Esophagus muscularis mucosa (tissue), 3 donors: ENCODE results near the gene ASMT.

Experiments used
- CTCF ChIP-seq, 3 experiments: fragments of 200-600 bp in 2 of 3; fragments of 450-650 bp in 1 of 3; sonication (generic) in 2 of 3; IDR thresholded peaks; one replicate each; pipeline ENCODE4 v1.5.1; 2017 to 2019; ENCODE audit warnings: antibody characterized with exemption in 3 of 3, mild to moderate bottlenecking in 2 of 3, moderate library complexity in 1 of 3
- POLR2A ChIP-seq: fragments of 450-650 bp; IDR thresholded peaks from one replicate; pipeline ENCODE4 v1.6.1; 2017; ENCODE audit warnings: antibody characterized with exemption, moderate library complexity, mild to moderate bottlenecking, low read depth

GRCh38 chrX:1587161-1587560 lies 27.7 kb upstream of the ASMT start:
- no peak for TF ChIP-seq CTCF (IDR thresholded peaks at IDR 0.05)
- TF ChIP-seq POLR2A: no peak
